ENCODE data around the gene KPNA3.
"Not testable (repeated sequence)": the region's sequence is repeated elsewhere in the genome, so short reads cannot be mapped to it uniquely, and the experiment has no call there.

The KPNA3 gene

DNA sequence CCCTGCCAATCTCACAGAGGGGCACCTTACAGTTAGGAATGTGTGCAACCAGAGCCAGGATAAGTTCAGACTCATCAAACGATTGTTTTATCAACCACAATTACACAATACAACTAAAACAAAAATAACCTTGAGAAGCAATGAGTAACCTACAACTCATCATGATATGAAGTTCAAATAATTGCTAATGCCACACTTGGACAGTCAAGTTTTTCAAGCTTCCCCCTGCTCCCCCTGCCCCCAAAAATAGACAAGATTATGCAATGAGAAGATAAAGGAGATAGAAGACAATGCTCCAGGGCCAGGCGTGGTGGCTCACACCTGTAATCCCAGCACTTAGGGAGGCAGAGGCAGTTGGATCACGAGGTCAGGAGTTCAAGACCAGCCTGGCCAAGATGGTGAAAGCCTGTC is 13.6 kb upstream of the KPNA3 start:
- DNase-seq, result no peak

- not testable (repeated sequence) for DNase-seq
Measured at GRCh38 chr13:49803047-49803446, 10.6 kb upstream of the KPNA3 start.

- no peak for DNase-seq
Measured at GRCh38 chr13:49802426-49802825, 9.9 kb upstream of the KPNA3 start.

DNA sequence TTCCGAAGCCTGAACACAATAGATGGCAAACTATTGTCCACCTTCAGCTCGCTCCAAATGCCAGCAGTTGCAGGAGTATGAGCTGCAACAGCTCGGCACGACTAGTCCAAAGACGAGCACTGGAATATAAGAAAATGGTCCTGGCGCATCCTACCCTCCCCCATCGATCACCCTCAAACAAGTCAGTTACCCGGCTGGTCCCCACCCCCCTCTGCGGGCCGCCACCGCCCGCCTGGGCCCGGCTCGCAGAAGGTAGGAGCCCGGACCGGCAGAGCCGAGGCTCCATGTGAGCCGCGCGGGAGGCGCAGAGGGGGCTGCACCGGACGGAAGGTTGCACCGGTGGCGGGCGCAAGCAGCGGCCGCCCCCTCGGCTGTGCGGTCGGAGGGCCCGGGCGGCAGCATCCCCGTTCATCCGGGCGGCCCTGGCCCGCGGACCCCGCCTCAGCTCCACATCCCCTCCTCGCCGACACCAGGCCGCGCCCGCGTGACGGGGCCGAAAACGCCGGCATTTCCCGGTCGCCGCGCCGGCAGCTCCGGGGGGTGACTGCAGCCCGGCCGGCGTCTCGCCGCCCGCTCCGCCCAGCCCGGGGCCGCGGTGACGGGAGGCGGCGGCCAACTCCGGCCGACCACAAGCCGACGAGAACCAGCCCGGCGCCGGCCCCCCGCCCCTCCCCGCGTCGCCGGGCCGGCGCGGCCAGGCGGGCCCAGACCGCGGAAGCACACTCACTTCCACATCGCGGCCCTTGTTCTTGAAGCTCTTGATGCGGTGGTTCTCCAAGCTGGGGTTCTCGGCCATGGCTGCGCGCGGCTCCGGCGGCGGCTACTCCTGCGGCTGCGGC is 552 bp downstream of the KPNA3 start:
- DNase-seq, result no peak

- DNase-seq, result peak in 1 of 2 experiments; percentile 22
Measured at GRCh38 chr13:49791315-49791710, 1.2 kb downstream of the KPNA3 start.

DNA sequence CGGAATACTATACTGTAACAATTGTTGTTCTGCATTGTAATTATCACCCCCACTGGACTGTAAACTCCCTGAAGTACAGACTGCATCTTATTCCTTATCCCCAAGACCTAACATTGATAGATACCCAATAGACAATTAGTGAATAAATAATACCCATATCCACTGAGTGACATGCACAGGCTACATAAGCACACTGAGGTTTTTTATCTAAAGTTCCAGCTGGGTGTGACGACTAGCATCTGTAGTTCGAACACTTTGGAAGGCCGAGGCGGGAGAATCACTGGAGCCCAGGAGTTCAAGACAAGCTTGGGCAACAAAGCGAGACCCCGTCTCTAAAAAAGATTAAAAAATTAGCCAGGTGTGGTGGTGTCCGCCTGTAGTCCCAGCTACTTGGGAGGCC is 2.5 kb downstream of the KPNA3 start:
- no peak for DNase-seq

GRCh38 chr13:49786401-49787008 is 6.0 kb downstream of the KPNA3 start:
- no peak for DNase-seq

GRCh38 chr13:49784886-49785570 is 7.5 kb downstream of the KPNA3 start:
- no peak for DNase-seq

- DNase-seq, result no peak
Measured at GRCh38 chr13:49783865-49784264, 8.6 kb downstream of the KPNA3 start.

DNA sequence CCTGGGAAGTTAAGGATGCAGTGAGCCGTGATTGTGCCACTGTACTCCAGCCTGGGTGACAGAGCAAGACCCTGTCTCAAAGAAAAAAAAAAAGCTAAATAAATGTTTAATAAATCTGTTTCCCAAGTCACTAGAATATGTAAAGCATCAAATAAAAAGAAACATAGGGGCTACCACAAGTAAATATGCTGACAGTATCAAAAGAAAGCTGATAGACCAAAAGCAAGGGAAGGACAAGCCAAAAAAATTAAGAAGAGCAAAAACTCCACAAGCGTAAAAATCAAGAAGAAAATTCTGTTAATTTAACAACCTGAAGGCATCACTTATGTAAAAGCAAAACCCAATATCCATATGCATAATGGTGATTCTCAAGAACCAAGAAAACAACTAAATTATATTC is 9.7 kb downstream of the KPNA3 start:
- no peak for DNase-seq

DNA sequence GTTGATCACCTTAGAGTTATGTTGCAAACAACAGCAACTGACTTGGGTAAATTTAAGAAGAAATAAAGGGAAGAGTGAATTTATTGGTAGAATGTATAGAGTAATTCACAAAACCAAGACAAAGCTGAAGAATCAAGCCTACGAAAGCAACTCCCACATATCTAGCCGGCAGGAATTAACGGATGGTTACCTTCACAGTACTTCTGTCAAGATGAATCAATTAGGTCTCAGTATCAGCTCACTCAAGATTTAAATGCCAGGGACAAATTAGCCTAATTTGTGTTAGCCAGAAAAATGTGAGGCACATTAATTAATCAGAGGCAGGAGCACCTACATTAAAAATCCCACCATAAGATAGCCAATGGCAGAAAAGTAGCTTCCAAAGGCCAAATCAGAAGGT is 10.7 kb downstream of the KPNA3 start:
- no peak for DNase-seq

DNA sequence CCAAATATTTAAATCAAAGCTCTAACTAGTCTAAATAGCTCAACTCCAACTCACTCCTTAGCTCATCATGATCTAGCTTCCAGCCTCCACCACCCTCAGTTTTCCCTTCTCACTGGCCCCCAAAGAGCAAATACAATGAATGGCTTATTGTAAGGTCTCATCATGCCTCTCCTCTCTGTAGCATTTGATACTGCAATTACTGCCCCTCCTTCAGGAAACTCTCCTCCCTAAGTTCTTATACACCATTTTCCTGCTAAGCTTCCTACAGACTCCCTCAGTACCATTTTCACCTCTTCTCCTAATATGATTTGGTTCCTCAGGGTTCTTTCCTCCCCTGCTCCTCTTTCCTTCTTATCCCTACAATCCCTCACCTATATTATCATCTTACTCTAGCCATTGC is 12.8 kb downstream of the KPNA3 start:
- DNase-seq, result no peak

DNA sequence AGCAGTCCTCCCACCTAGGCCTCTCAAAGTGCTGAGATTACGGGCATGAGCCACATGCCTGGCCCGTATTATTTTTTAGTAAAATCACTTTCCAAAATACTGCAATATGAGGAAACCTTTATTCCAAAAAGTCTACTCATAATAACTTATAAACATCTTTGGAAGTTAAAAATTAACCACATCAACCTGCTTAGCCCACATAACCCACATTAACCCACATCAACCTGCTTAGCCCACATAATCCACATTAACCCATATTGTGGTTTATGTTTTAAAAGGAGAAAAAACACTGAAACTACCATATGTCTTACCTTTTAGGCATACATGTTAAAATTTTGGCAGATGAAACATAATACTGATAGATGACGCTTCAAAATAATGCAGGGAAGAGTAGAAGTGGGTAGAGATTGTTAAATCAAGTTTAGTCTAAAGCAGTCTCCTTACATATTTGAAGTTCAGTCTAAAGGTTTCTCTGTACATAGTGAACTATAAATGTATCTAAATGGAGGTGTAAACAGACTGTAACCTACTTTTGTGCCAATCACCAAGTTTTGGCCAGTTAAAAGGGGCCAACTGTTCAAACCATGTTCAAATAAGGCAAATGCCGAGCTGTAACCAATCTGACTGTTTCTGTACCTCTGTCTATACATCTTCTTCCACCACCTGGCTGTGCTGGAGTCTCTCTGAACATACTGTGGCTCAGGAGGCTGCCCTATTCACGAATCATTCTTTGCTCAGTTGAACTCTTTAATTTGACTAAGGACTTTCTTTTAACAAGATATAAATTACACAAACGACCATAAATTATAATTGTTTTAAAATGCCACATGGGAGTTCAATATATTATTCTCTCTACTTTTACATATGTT is 14.5 kb downstream of the KPNA3 start:
- DNase-seq, result no peak

DNA sequence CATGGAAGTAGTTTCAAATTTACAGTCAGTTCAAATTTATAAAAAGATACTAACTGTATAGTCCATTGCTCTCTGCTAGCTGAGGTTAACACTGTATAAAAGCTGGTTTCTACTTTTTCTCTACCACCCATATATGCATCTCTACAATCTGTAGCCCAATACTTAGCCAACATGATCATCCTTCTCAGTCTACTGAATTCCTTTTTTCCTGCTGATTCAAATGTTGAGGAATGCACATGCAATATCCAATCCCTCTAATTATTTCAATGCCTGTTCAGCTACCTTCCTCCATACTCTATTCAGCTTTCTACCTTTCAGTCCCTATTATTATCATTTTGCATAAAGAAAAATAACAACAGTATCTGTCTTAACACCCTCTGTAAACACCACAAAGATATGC is 15.6 kb downstream of the KPNA3 start:
- DNase-seq, result no peak

DNA sequence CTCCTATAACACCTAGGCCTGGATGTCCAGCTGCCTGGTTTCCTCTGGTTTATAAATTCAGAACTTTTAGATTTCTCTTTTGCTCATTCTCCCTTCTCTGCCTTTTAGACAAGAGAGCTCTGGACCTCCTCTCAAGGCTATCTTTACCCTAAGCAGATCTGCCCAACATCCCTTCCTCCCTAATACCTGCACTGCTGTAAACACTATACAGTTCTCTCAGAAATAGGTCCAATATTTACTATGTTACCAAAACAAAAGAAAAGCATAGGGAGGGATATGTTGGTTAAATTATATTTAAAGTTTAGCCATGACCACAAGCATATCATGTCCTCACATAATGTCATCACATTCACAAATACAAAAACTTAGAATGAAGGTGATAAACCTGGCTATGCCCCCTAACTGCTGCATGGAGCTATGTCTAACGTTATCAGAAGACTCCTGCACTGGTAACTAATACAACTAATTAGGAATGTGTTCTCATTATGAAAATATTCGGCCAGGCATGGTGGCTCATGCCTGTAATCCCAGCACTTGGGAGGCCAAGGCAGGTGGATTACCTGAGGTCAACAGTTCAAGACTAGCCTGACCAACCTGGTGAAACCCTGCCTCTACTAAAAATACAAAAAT is 18.0 kb downstream of the KPNA3 start:
- no peak for DNase-seq

GRCh38 chr13:49772828-49773227 is 19.7 kb downstream of the KPNA3 start:
- no peak for DNase-seq

DNA sequence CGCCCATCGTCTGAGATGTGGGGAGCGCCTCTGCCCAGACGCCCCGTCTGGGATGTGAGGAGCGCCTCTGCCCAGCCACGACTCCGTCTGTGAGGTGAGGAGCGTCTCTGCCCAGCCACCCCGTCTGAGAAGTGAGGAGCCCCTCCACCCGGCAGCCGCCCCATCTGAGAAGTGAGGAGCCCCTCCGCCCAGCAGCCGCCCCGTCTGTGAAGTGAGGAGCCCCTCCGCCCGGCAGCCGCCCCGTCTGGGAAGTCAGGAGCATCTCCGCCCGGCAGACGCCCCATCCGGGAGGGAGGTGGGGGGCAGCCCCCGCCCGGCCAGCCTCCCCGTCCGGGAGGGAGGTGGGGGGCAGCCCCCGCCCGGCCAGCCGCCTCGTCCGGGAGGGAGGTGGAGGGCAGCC is 30.7 kb downstream of the KPNA3 start:
- not testable (repeated sequence) for DNase-seq

- DNase-seq, result no peak
Measured at GRCh38 chr13:49760558-49760957, 31.9 kb downstream of the KPNA3 start.

- DNase-seq, result no peak
Measured at GRCh38 chr13:49759503-49759902, 33.0 kb downstream of the KPNA3 start.

DNA sequence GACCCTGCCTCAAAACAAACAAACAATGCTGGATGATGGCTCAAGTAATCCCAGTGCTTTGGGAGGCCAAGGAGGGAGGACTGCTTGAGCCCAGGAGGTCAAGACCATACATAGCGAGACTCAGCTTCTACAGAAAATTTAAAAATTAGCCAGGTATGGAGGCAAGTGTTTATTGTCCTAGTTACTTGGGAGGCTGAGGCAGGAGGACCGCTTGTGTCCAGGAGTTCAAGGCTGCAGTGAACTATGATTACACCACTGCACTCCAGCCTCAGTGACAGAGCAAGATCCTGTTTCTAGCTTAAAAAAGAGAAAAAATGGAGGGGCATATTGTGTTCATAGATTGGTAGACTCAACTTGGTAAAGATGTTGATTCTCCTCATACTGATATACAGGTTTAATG is 36.2 kb downstream of the KPNA3 start:
- DNase-seq, result no peak

- DNase-seq, result no peak
Measured at GRCh38 chr13:49754146-49754545, 38.3 kb downstream of the KPNA3 start.

DNA sequence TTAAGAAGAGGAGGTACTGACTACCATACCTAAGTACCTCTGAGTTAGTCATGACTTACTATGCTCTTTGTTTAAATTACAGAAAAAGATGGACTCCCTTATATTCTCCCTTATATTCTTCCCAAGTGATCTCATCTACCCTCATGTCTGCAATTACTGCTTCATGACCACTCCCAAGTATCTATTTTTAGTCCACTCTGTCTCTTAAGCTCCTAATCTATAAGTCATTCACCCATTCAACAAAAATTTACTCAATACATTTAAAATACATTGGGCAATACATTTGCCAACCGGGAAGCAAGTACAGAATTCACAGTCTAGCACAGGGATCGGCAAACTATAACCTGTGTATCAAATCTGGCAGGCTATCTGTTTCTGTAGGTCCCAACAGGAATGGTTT is 42.6 kb downstream of the KPNA3 start:
- DNase-seq, result no peak

DNA sequence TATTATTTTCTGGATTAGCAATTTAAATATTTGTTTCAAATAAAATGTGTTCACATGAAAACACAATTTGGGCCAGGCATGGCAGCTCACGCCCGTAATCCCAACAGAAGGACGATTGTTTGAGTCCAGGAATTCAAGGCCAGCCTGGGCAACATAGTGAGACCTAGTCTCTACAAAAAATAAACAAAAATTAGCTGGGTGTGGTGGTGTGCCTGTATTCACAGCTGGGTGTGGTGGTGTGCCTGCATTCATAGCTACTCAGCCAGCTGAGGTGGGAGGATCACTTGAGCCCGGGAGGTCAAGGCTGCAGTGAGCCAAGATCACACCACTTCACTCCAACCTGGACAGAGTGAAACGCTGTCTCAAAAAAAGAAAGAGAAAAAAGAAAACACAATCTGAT is 46.4 kb downstream of the KPNA3 start:
- no peak for DNase-seq
